ENCODE data around the gene ARNT2.
"Not testable (repeated sequence)": the region's sequence is repeated elsewhere in the genome, so short reads cannot be mapped to it uniquely, and the experiment has no call there.

ARNT2 gene

GRCh38 chr15:80379693-80380092, 24.5 kb upstream of the ARNT2 start:
- in situ Hi-C loops (cut with HindIII; ENCODE audit: low sequenced_read_pairs), result no loop called here
- H3K4me3 ChIP-seq (ENCODE audit: low read depth, low read length), result no peak overlapping the region
- DNase-seq (ENCODE audit: low read depth), result peak; percentile 19
- TF ChIP-seq CTCF (IDR thresholded peaks at IDR 0.05; ENCODE audit: low read depth, low read length, missing control alignments), result no peak

- in situ Hi-C loops (cut with HindIII; ENCODE audit: low sequenced_read_pairs), result no loop called here
- no peak overlapping the region for H3K4me3 ChIP-seq (ENCODE audit: low read depth, low read length)
- no peak for TF ChIP-seq CTCF (IDR thresholded peaks at IDR 0.05; ENCODE audit: low read depth, low read length, missing control alignments)
- DNase-seq (ENCODE audit: low read depth), result no peak
These were observed 24.0 kb upstream of the ARNT2 start for GRCh38 chr15:80380154-80380553.

- no peak for TF ChIP-seq CTCF (IDR thresholded peaks at IDR 0.05; ENCODE audit: low read depth, low read length, missing control alignments)
- in situ Hi-C loops (cut with HindIII; ENCODE audit: low sequenced_read_pairs), result no loop called here
These were observed 21.9 kb upstream of the ARNT2 start for GRCh38 chr15:80382285-80382684.

GRCh38 chr15:80384432-80384831, 19.8 kb upstream of the ARNT2 start:
- no peak overlapping the region for H3K4me3 ChIP-seq (ENCODE audit: low read depth, low read length)
- DNase-seq (ENCODE audit: low read depth), result no peak
- no peak for TF ChIP-seq CTCF (IDR thresholded peaks at IDR 0.05; ENCODE audit: low read depth, low read length, missing control alignments)
- in situ Hi-C loops (cut with HindIII; ENCODE audit: low sequenced_read_pairs), result no loop called here

More at GRCh38 chr15:80382285-80382684, 21.9 kb upstream of the ARNT2 start:
- no peak overlapping the region for H3K4me3 ChIP-seq (ENCODE audit: low read depth, low read length)
- no peak for DNase-seq (ENCODE audit: low read depth)

GRCh38 chr15:80386151-80386550, 18.0 kb upstream of the ARNT2 start:
- DNase-seq (ENCODE audit: low read depth), result no peak
- TF ChIP-seq CTCF (IDR thresholded peaks at IDR 0.05; ENCODE audit: low read depth, low read length, missing control alignments), result no peak
- in situ Hi-C loops (cut with HindIII; ENCODE audit: low sequenced_read_pairs), result loop anchor here (5.0 kb wide), 1 partner anchor 119 kb away; no protein-coding TSS in a partner anchor
- H3K4me3 ChIP-seq (ENCODE audit: low read depth, low read length), result no peak overlapping the region

GRCh38 chr15:80388326-80388725, 15.9 kb upstream of the ARNT2 start:
- TF ChIP-seq CTCF (IDR thresholded peaks at IDR 0.05; ENCODE audit: low read depth, low read length, missing control alignments), result no peak
- in situ Hi-C loops (cut with HindIII; ENCODE audit: low sequenced_read_pairs), result loop anchor here (5.0 kb wide), 1 partner anchor 121 kb away; no protein-coding TSS in a partner anchor
- DNase-seq (ENCODE audit: low read depth), result no peak
- no peak overlapping the region for H3K4me3 ChIP-seq (ENCODE audit: low read depth, low read length)

- H3K4me3 ChIP-seq (ENCODE audit: low read depth, low read length), result no peak overlapping the region
- in situ Hi-C loops (cut with HindIII; ENCODE audit: low sequenced_read_pairs), result loop anchor here (5.0 kb wide), 1 partner anchor 122 kb away; no protein-coding TSS in a partner anchor
- no peak for DNase-seq (ENCODE audit: low read depth)
- no peak for TF ChIP-seq CTCF (IDR thresholded peaks at IDR 0.05; ENCODE audit: low read depth, low read length, missing control alignments)
These were observed 14.8 kb upstream of the ARNT2 start for GRCh38 chr15:80389370-80389769.

GRCh38 chr15:80390942-80391341, 13.2 kb upstream of the ARNT2 start:
- H3K4me3 ChIP-seq (ENCODE audit: low read depth, low read length); DNase-seq (ENCODE audit: low read depth); in situ Hi-C loops (cut with HindIII; ENCODE audit: low sequenced_read_pairs): not testable (repeated sequence)

Measured in astrocyte of the cerebellum (primary cell).